ENCODE results near the gene ADD1. TPM values are rescaled to one million over a fixed set of nuclear protein-coding genes. Genes with fewer than 3 reads are reported as not detected.

The ADD1 gene
- polyA plus RNA-seq, 12 donors: 147 to 968 (median 173) TPM

GRCh38 chr4:2857349-2857927 is 13.8 kb downstream of the ADD1 start:
- DNase-seq: no peak

DNA sequence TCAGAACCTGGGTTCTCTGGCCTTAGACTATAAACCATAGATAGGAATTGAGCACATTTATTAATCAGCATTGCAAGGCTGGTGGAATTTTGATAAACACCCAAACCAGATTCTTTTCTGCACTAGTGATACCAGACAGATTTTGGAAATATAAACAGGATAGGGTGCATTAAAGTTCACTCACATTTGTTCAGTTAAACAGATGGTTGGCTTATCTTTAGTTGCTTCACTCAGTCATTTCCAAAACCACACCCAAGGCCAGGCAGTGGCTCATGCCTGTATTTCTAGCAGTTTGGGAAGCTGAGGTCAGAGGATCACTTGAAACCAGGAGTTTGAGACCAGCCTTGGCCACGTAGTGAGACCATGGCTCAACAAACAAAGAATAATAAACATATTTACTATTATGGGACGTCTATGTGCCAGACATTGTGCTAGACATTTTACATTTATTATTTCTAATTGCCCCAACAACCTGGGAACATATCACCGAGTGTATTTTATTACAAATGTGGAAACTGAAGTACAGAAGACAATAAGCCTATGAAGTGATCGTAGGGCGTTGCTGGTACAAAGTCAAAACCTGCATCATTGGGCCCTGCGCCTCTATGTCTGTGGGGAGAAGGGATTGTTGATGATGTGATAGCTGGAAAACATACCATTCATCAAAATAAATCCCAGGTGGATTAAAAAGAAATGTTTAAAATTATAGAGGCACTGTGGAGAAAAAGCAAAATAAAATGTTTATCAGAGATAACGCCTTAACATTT is 15.0 kb downstream of the ADD1 start:
- DNase-seq: no peak

- DNase-seq: no peak
Measured at GRCh38 chr4:2859514-2859913, 15.9 kb downstream of the ADD1 start.

GRCh38 chr4:2860391-2861348 is 17.0 kb downstream of the ADD1 start:
- no peak for DNase-seq

DNA sequence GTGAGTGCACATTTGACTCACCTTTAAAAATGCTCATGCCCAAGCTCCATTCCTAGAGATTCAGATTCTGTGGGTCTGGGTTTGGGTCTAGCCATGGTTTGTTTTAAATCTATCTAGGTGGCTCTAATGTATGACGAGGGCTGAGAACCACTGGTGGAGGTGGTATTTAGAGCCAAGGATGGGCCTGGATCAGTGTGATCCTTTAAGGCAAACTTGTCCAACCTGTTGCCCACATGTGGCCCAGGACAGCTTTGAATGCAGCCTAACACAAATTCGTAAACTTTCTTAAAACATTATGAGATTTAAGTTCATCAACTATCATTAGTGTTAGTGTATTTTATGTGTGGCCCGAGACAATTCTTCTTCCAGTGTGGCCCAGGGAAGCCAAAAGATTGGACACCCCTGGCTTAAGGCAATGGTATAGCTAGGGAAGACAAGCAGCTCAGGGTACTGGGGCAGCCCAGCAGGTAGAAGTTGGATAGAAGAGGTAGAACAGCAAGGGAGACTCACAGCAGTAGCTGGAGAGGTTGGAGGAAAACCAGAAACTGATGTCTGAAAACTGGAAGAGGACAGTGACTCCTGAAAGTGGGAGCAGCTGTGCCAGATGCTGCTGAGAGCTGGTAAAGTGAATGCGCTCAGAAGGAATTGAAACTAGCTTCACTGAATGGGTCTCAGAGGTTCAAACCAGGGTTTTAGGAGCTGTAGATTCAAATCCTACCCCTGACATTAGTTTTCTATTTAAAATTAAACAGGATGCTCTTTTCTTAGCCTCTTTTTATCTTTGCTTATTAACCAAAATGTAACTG is 18.2 kb downstream of the ADD1 start:
- DNase-seq: no peak

- no peak for DNase-seq
Measured at GRCh38 chr4:2862528-2862927, 18.9 kb downstream of the ADD1 start.

GRCh38 chr4:2863649-2864048 is 20.0 kb downstream of the ADD1 start:
- DNase-seq: no peak

DNA sequence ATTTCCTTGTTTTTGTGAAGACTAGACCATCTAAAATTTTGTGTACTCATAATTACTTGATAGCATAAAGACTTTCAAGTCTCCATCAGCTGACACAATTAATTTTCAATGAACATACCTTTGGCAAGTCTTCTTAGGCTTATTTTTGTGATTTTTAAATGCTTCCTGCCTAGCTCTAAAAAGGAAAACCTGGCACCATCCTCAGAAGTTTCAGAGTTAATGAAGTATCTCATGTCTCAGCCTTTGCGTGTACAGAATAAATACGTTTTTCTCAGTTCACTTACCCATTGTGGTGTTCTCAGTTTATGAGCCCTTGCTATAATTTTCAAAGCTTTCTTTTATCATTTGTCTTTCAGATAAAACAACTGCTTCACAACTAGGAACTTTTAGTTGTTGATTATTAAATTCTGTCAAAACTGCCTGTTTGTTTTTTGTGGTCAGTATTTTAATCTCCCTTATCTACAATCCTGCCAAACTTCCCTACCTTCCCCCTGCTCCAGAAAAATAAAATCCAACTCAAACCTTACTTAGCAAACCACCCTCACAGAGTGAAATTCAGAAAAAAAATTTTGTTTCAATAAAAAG is 21.6 kb downstream of the ADD1 start:
- DNase-seq: no peak

DNA sequence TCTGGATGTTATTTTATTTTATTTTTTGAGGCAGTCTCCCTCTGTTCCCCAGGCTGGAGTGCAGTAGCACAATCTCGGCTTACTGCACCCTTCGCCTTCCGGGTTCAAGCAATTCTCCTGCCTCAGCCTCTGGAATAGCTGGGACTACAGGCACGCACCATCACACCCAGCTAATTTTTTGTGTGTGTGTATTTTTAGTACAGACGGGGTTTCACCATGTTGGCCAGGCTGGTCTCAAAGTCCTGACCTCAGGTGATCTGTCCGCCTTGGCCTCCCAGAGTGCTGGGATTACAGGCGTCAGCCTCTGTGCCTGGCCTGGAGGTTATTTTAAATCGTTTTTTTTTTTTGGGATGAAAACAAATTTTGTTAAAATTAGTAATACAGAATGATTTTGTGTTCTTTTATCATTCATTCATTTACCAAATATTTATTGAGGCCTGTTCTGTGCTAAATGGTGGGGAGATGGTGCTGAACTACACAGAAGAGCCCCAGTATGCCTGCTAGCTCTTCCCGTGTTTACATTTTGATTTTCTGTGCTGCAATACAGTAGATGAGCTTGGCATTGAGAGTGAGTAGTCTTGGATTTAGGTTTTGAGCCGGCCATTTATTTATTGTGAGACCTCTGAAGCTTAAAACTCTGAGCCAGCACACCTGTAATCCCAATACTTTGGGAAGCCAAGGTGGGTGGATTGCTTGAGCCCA is 22.7 kb downstream of the ADD1 start:
- no peak for DNase-seq

GRCh38 chr4:2866891-2867290 is 23.2 kb downstream of the ADD1 start:
- no peak for DNase-seq

- DNase-seq: peak; percentile 37
Measured at GRCh38 chr4:2867758-2868491, 24.3 kb downstream of the ADD1 start.

GRCh38 chr4:2868877-2869487 is 25.3 kb downstream of the ADD1 start:
- DNase-seq: no peak

DNA sequence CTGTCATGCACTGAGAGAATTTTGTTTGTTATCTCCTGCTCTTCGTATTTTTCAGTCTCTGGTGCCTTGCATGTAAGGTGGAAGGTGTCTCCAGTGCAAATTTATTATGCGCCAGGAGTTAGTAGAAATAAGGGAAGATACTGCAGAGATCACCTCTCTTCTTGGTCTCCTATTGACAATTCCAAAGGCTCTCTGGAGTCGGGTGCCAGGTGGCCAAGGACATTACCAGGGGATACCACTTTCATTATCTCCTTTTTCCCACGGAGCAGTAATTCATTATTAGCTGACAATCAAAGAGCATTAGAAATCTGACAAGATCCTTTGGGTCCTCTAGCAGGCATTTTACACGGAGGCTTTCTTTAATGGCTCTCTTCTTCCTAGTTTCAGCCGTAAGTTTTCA is 26.0 kb downstream of the ADD1 start:
- DNase-seq: no peak

- DNase-seq: no peak
Measured at GRCh38 chr4:2870082-2870481, 26.4 kb downstream of the ADD1 start.

- no peak for DNase-seq
Measured at GRCh38 chr4:2871466-2871865, 27.8 kb downstream of the ADD1 start.

DNA sequence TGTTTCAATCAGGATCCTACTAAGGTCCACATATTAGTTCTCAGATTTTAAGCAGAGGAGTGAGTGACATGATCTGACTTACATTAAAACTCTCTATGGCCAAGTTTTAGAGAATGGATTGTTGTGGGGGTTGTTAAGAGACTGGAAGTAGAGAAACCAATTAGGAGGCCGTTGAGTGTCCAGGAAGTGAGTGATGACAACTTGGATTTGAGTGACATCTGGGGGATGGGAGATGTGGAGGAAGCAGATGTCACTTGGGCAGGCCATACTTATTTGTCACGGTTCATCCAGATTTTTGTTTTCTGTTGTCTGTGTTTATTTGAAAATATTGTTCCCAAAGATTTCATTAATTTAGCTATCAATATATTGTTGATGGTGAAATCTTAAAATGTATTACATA is 28.3 kb downstream of the ADD1 start:
- DNase-seq: no peak

- no peak for DNase-seq
Measured at GRCh38 chr4:2873329-2873728, 29.7 kb downstream of the ADD1 start.

DNA sequence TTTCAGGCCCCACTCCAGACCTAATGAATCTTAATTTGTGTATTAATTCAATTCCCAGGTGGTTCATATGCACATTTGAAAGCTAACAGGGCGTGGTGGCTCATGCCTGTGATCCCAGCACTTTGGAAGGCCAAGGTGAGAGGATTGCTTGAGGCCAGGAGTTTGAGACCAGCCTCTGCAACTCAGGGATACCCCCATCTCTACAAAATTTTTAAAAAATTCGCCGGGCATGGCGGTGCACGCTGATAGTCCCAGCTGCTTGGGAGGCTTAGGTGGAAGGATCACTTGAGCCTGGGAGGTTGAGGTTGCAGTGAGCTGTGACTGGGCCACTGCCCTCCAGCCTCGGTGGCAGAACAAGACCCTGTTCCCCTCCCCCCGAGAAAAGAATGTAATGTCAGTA is 31.2 kb downstream of the ADD1 start:
- DNase-seq: no peak

GRCh38 chr4:2875556-2875955 is 31.9 kb downstream of the ADD1 start:
- DNase-seq: no peak

- DNase-seq: no peak
Measured at GRCh38 chr4:2878346-2878745, 34.7 kb downstream of the ADD1 start.

All from muscle of arm (tissue), 12 donors.